Measurements from ENCODE around the gene ATP2B2.

The ATP2B2 gene

DNA sequence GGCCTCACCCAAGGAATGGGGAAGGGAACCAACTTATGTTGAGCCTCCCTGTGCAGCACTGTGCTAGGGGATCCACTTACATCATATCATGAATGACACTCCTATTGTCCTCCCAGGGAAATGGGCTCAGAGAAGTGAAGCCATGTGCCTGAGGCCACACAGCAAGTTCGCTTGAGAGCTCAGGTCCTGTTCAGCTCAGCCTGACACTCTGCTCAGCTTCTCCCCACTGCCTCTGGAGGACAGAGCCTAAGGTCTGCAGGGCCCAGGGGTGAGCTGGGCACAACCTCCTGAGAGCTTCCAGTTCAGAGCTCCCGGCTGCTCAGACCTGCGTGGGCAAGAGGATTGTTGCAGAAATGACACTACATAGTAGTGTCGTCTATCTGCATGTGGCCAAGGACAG lies 108.5 kb downstream of the ATP2B2 start:
- TF ChIP-seq, protein P1, sequence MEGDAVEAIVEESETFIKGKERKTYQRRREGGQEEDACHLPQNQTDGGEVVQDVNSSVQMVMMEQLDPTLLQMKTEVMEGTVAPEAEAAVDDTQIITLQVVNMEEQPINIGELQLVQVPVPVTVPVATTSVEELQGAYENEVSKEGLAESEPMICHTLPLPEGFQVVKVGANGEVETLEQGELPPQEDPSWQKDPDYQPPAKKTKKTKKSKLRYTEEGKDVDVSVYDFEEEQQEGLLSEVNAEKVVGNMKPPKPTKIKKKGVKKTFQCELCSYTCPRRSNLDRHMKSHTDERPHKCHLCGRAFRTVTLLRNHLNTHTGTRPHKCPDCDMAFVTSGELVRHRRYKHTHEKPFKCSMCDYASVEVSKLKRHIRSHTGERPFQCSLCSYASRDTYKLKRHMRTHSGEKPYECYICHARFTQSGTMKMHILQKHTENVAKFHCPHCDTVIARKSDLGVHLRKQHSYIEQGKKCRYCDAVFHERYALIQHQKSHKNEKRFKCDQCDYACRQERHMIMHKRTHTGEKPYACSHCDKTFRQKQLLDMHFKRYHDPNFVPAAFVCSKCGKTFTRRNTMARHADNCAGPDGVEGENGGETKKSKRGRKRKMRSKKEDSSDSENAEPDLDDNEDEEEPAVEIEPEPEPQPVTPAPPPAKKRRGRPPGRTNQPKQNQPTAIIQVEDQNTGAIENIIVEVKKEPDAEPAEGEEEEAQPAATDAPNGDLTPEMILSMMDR (IDR thresholded peaks at IDR 0.05; ENCODE audit: unreplicated experiment in 3 of 3), result no peak
- Mint-ChIP-seq H3K9me3 (no peaks in the 10 kb centered on the region), H3K36me3 (ENCODE audit: low read depth) (no peaks in the 10 kb centered on the region), H3K4me1 (no peaks in the 10 kb centered on the region), H3K4me3 (no peak overlapping the region), H3K27me3 (ENCODE audit: low read depth) (peaks cover 1% of the 10 kb centered on the region), H3K27ac (no peak overlapping the region)

DNA sequence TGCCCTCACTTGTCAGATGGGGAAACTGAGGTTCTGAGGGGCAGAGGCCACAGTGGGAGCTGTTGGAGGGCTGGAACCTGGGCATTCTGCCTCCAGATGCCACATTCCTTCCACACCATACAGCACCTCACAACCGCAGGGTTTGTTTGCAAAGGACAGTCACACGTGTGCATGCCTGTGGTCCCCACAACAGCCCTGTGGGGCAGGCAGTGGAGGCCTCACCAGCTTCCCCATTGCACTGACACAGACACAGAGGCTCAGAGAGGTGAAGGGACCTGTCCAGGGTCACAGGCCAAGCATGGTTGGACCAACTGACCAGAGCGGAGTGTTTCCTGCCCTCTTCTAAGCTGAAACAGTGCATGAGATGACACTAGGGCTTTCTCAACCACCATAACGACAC lies 109.3 kb downstream of the ATP2B2 start:
- Mint-ChIP-seq H3K9me3 (no peaks in the 10 kb centered on the region), H3K36me3 (ENCODE audit: low read depth) (no peaks in the 10 kb centered on the region), H3K4me3 (no peak overlapping the region), H3K27me3 (ENCODE audit: low read depth) (peaks cover 9% of the 10 kb centered on the region), H3K27ac (no peak overlapping the region), H3K4me1 (no peaks in the 10 kb centered on the region)
- TF ChIP-seq, protein P1 (IDR thresholded peaks at IDR 0.05; ENCODE audit: unreplicated experiment in 3 of 3), result no peak

DNA sequence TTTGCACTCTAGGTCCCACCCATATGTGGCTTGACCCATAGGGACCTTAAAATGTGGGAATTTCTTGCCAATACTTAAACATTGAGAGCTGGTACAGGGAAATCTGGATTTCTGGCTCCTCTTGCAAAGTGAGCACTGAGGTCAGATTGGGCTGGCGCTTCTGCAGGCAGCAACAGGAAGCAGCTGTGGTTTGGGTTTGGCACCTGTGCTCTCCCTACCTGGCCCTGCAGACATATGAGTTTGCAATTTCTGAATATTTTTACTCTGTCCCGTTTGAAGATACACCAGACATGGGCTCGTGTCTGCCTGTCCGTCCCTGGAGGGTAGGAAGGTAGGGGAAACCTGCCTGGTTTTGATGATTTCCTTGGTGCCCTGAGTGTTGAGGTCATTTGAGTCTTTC lies 109.7 kb downstream of the ATP2B2 start:
- peaks cover 9% of the 10 kb centered on the region for H3K27me3 Mint-ChIP-seq (ENCODE audit: low read depth)

DNA sequence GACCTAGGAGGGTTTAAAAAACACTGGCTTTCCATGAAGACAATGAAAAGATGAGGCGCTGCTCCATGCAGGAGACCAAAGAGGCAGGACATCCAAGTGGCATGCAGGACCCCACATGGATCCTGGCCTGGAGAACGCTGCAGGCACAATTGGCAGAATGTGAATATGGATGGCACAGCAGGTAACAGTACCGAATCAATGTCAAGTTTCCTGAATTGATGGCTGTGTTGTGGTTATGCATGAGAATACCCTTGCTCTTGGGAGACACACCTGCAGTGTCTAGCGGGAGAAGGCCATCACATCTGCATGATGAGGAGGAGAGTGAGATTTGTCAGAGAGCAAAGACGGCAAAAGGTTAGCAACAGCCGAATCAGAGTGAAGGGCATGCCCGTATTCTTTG lies 110.2 kb downstream of the ATP2B2 start:
- Mint-ChIP-seq H3K4me1 (no peaks in the 10 kb centered on the region), H3K27ac (no peak overlapping the region), H3K27me3 (ENCODE audit: low read depth) (peaks cover 12% of the 10 kb centered on the region), H3K36me3 (ENCODE audit: low read depth) (no peaks in the 10 kb centered on the region), H3K4me3 (no peak overlapping the region), H3K9me3 (no peaks in the 10 kb centered on the region)
- TF ChIP-seq, protein P1 (IDR thresholded peaks at IDR 0.05; ENCODE audit: unreplicated experiment in 3 of 3), result no peak

More for the DNA sequence above, 109.7 kb downstream of the ATP2B2 start:
- TF ChIP-seq, protein P1 (IDR thresholded peaks at IDR 0.05; ENCODE audit: unreplicated experiment in 3 of 3), result no peak
- Mint-ChIP-seq H3K36me3 (ENCODE audit: low read depth) (no peaks in the 10 kb centered on the region), H3K27ac (no peak overlapping the region), H3K4me3 (no peak overlapping the region), H3K4me1 (no peaks in the 10 kb centered on the region), H3K9me3 (no peaks in the 10 kb centered on the region)

DNA sequence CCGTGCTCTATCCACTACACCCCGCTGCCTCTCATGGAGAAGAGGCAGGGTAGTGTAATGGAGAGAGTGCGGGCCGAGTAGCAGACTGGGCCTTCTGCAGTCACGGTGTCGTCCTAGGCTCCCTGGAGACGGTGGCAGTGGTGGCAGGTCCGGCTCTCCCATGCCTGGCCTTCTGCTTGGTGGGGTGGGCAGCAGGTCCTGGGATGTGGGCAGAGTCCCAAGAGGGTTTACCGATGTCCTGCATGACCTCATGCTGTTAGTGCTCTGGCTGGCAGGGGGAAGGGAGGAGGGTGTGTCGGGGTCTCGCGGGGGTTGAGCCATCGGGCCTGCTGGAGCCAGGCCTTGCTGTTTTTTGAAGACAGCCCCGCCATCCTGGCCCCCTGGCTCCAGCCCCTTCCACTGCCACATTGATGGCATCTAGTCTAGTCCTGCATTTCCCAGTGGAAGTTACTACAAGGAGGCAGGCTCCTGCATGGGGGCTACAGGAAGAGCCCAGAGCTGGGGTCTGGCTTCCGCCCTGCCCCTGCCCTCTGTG lies 110.8 kb downstream of the ATP2B2 start:
- no peaks in the 10 kb centered on the region for H3K4me1 Mint-ChIP-seq
- no peaks in the 10 kb centered on the region for H3K36me3 Mint-ChIP-seq (ENCODE audit: low read depth)
- H3K4me3 Mint-ChIP-seq, result no peak overlapping the region
- H3K27ac Mint-ChIP-seq, result no peak overlapping the region
- H3K27me3 Mint-ChIP-seq (ENCODE audit: low read depth), result peaks cover 12% of the 10 kb centered on the region
- no peaks in the 10 kb centered on the region for H3K9me3 Mint-ChIP-seq
- TF ChIP-seq, protein P1 (IDR thresholded peaks at IDR 0.05; ENCODE audit: unreplicated experiment in 3 of 3), result no peak

DNA sequence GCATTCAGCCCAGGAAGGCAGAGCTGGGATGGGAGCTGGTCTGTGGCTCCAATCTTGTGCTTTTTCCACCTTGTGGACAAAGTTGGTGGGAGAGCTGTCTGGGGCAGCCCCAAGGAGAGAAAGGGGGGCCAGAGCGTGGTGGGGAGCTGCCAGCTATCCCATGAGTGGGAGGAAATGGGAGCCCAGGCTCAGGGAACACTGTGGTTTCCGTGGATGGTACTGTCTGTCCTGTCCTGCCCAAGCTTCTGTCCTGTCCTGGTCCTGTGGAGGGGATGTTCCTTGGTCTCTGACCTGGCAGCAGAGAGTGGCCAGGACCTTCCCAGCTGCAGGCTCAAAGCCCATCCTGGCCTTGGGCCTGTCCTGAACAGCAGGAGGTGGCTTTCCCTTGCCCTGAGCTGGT lies 111.9 kb downstream of the ATP2B2 start:
- peaks cover 12% of the 10 kb centered on the region for H3K27me3 Mint-ChIP-seq (ENCODE audit: low read depth)
- no peak overlapping the region for H3K4me3 Mint-ChIP-seq
- no peaks in the 10 kb centered on the region for H3K36me3 Mint-ChIP-seq (ENCODE audit: low read depth)
- TF ChIP-seq, protein P1 (IDR thresholded peaks at IDR 0.05; ENCODE audit: unreplicated experiment in 3 of 3), result no peak
- no peaks in the 10 kb centered on the region for H3K9me3 Mint-ChIP-seq
- H3K27ac Mint-ChIP-seq, result no peak overlapping the region
- H3K4me1 Mint-ChIP-seq, result no peaks in the 10 kb centered on the region

All from nephron (organoid).